Liver (tissue), 9 donors: Measurements from ENCODE around the gene CCDC33. TPM values are rescaled to one million over a fixed set of nuclear protein-coding genes. Genes with fewer than 3 reads are reported as not detected.

ENCODE experiments used
- DNase-seq: peaks from one replicate; pipeline ENCODE4 v3.0.0-alpha.2; 2017; ENCODE audit warnings: low spot score
- H3K27ac ChIP-seq, 2 donors: one replicate each; pipeline ENCODE4 v1.7.0; 2013; ENCODE audit warnings: inconsistent platforms in 2 of 2, low read length in 2 of 2, control low read depth in 1 of 2, low read depth in 1 of 2, mild to moderate bottlenecking in 1 of 2
- H3K27me3 ChIP-seq, 4 donors: one replicate each; pipeline versions ENCODE4 v1.6.1 to v1.7.0; 2013; ENCODE audit warnings: low read length in 3 of 4, inconsistent platforms in 1 of 4, mild to moderate bottlenecking in 1 of 4, moderate library complexity in 1 of 4; ENCODE audit not compliant: control insufficient read depth in 4 of 4, insufficient read depth in 4 of 4
- H3K36me3 ChIP-seq, 4 donors: one replicate each; pipeline versions ENCODE4 v1.6.1 to v1.7.0; 2013; ENCODE audit warnings: low read length in 3 of 4, mild to moderate bottlenecking in 3 of 4, low read depth in 1 of 4, moderate library complexity in 1 of 4; ENCODE audit not compliant: control insufficient read depth in 4 of 4, insufficient read depth in 3 of 4
- H3K4me1 ChIP-seq, 4 donors: one replicate each; pipeline versions ENCODE4 v1.6.1 to v1.7.0; 2013; ENCODE audit warnings: low read length in 3 of 4, mild to moderate bottlenecking in 3 of 4, moderate library complexity in 1 of 4; ENCODE audit not compliant: control insufficient read depth in 4 of 4, insufficient read depth in 4 of 4
- H3K4me3 ChIP-seq, 3 donors: one replicate each; pipeline versions ENCODE4 v1.6.1 to v1.7.0; 2013; ENCODE audit warnings: low read length in 3 of 3, control low read depth in 1 of 3, low read depth in 1 of 3, mild to moderate bottlenecking in 1 of 3
- H3K9ac ChIP-seq, 2 donors: one replicate each; pipeline ENCODE4 v1.7.0; 2013; ENCODE audit warnings: low read length in 2 of 2, mild to moderate bottlenecking in 2 of 2, moderate library complexity in 2 of 2, control low read depth in 1 of 2, low read depth in 1 of 2
- H3K9me3 ChIP-seq, 4 donors: one replicate each; pipeline versions ENCODE4 v1.6.1 to v1.7.0; 2013; ENCODE audit warnings: low read length in 3 of 4; ENCODE audit not compliant: control insufficient read depth in 4 of 4
- EGR1 ChIP-seq, 2 donors: IDR thresholded peaks; 2 replicates each; pipeline ENCODE4 v1.6.1; 2016 to 2018; ENCODE audit warnings: antibody characterized with exemption in 2 of 2, low read depth in 2 of 2
- FOXA1 ChIP-seq: IDR thresholded peaks from 2 replicates; pipeline ENCODE4 v1.6.1; 2016; ENCODE audit warnings: antibody characterized with exemption
- FOXA2 ChIP-seq: IDR thresholded peaks from 2 replicates; pipeline ENCODE4 v1.6.1; 2016; ENCODE audit warnings: antibody characterized with exemption
- GABPA ChIP-seq, 2 donors: IDR thresholded peaks in 1 of 2; conservative IDR thresholded peaks in 1 of 2; 2 replicates each; pipeline ENCODE4 v1.6.1; 2016; ENCODE audit warnings: antibody characterized with exemption in 2 of 2, mild to moderate bottlenecking in 1 of 2, moderate library complexity in 1 of 2
- HNF4G ChIP-seq: IDR thresholded peaks from 2 replicates; pipeline ENCODE4 v1.6.1; 2016; ENCODE audit warnings: antibody characterized with exemption
- NR2F2 ChIP-seq: IDR thresholded peaks from 2 replicates; pipeline ENCODE4 v1.6.1; 2016; ENCODE audit warnings: antibody characterized with exemption
- RAD21 ChIP-seq, 2 donors: IDR thresholded peaks; 2 replicates each; pipeline ENCODE4 v1.6.1; 2016; ENCODE audit warnings: antibody characterized with exemption in 2 of 2, mild to moderate bottlenecking in 2 of 2
- RXRA ChIP-seq, 2 donors: IDR thresholded peaks; 2 replicates each; pipeline ENCODE4 v1.6.1; 2017 to 2018; ENCODE audit warnings: antibody characterized with exemption in 2 of 2, mild to moderate bottlenecking in 1 of 2
- SP1 ChIP-seq: IDR thresholded peaks from 2 replicates; pipeline ENCODE4 v1.6.1; 2018; ENCODE audit warnings: antibody characterized with exemption, mild to moderate bottlenecking
- TAF1 ChIP-seq: conservative IDR thresholded peaks from 2 replicates; pipeline ENCODE4 v1.6.1; 2016; ENCODE audit warnings: antibody characterized with exemption, mild to moderate bottlenecking
- YY1 ChIP-seq: IDR thresholded peaks from 2 replicates; pipeline ENCODE4 v1.6.1; 2016; ENCODE audit warnings: antibody characterized with exemption, mild to moderate bottlenecking
- WGBS: extraction: QIAGEN DNeasy Blood & Tissue Kit; methylation state at CpG from one replicate; pipeline ENCODE4 v1.1.7; 2013; 5-methylcytosine and 5-hydroxymethylcytosine counted together
- polyA plus RNA-seq, 2 donors: library from polyadenylated mRNA; stranded (reverse) in 1 of 2; unstranded in 1 of 2; fragments of 200-250 nt in 1 of 2; fragments of >200 nt in 1 of 2; fragmentation: Nextera tagmentation in 1 of 2; extraction: Ambion mirVana in 1 of 2; gene quantifications; one replicate each; pipeline versions ENCODE4 v1.2.1 to v1.2.3, GENCODE V29; 2013 to 2015
- total RNA-seq, 2 donors: library from RNA; depleted of rRNA; stranded (reverse); fragments of >200 nt; gene quantifications; one replicate each; pipeline ENCODE4 v1.2.3, GENCODE V29; 2014
- TF ChIP-seq, protein P1 (sequence below): IDR thresholded peaks from 2 replicates; pipeline ENCODE4 v1.6.1; 2016; ENCODE audit warnings: antibody characterized with exemption
- TF ChIP-seq, protein P2 (sequence below): IDR thresholded peaks from 2 replicates; pipeline ENCODE4 v1.6.1; 2016; ENCODE audit warnings: antibody characterized with exemption
- TF ChIP-seq, protein P3 (sequence below): IDR thresholded peaks from 2 replicates; pipeline ENCODE4 v1.6.1; 2016; ENCODE audit warnings: antibody characterized with exemption
- TF ChIP-seq, protein P4 (sequence below): fragments of 150-350 bp; IDR thresholded peaks from 2 replicates; pipeline ENCODE4 v1.5.1; 2017; ENCODE audit warnings: improper control_type of control experiment, low read depth, low read length; ENCODE audit not compliant: missing input control
- TF ChIP-seq, protein P5 (sequence below): IDR thresholded peaks from 2 replicates; pipeline ENCODE4 v1.6.1; 2016; ENCODE audit warnings: antibody characterized with exemption, mild to moderate bottlenecking
- donor health status: healthy.
- donor health status: healthy.
- donor health status: healthy.
- donor health status: healthy.
- donor health status: healthy.

The CCDC33 gene
- total and polyA plus RNA-seq, 4 donors: not detected

DNA sequence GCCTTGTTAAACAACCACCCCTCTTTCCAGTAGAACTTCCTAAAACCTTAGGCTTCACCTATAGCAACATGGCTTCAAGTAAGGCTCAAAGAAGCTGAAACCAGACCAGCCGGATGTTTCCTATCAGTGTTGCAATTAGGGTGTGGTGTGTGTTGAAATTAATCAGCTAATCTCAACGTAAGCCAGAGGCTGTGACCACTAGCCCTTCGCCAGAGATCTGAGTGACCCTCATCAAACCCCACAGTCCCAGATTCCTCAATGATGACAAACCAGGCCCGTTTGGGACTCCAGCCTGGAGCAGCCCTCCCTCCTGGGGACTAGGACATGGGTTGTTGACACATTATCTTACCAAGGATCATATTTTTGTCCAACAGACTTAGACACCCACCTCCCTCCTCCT, 104.0 kb downstream of the CCDC33 start:
- Histone ChIP-seq H3K36me3 (no peaks in the 10 kb centered on the region), H3K27me3 (no peaks in the 10 kb centered on the region), H3K9me3 (no peaks in the 10 kb centered on the region), H3K4me3 (no peak overlapping the region), H3K4me1 (no peaks in the 10 kb centered on the region), H3K9ac (no peak overlapping the region), H3K27ac (no peak overlapping the region)
- 64% methylated on average over 4 of the region's 4 CpGs for WGBS
- TF ChIP-seq FOXA2: no peak
- TF ChIP-seq, protein P1, sequence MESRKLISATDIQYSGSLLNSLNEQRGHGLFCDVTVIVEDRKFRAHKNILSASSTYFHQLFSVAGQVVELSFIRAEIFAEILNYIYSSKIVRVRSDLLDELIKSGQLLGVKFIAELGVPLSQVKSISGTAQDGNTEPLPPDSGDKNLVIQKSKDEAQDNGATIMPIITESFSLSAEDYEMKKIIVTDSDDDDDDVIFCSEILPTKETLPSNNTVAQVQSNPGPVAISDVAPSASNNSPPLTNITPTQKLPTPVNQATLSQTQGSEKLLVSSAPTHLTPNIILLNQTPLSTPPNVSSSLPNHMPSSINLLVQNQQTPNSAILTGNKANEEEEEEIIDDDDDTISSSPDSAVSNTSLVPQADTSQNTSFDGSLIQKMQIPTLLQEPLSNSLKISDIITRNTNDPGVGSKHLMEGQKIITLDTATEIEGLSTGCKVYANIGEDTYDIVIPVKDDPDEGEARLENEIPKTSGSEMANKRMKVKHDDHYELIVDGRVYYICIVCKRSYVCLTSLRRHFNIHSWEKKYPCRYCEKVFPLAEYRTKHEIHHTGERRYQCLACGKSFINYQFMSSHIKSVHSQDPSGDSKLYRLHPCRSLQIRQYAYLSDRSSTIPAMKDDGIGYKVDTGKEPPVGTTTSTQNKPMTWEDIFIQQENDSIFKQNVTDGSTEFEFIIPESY: no peak
- TF ChIP-seq, protein P2, sequence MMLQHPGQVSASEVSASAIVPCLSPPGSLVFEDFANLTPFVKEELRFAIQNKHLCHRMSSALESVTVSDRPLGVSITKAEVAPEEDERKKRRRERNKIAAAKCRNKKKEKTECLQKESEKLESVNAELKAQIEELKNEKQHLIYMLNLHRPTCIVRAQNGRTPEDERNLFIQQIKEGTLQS: no peak
- TF ChIP-seq, protein P3, sequence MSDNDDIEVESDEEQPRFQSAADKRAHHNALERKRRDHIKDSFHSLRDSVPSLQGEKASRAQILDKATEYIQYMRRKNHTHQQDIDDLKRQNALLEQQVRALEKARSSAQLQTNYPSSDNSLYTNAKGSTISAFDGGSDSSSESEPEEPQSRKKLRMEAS: no peak
- TF ChIP-seq NR2F2: no peak
- no peak for DNase-seq

DNA sequence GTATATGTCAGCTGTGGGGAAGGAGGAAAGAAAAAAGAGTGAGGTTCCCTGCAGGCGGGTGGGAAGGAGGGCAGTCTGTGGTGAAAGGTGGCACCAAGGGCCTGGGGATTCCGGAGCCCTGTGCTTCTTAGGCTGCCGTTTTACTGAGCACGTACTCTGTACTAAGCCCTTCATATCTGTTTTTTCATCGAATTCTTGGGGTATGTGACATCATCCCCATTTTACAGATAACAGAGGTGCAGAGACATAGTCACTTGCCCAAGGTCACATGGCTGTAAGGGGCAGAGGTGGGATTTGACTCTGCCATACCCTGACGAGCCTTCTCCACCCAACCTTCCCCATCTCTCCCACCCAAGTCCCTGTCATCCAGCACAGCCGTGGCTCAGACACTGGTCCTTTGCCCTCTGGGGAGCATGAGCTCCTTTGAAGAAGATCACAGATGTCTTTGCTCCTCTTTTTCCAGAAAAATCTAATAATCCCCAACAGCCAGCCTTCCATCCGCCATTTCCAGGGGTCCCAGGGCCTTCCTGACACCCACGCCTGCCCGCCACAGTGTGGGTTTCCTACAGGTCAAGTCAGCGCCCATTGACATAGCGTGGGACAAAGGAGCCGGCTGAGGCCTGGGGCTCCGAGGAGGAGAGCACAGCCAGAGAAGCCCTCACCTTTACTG, 107.1 kb downstream of the CCDC33 start:
- Histone ChIP-seq H3K27ac (no peak overlapping the region), H3K9me3 (no peaks in the 10 kb centered on the region), H3K4me3 (no peak overlapping the region), H3K4me1 (no peaks in the 10 kb centered on the region), H3K27me3 (no peaks in the 10 kb centered on the region), H3K9ac (no peak overlapping the region), H3K36me3 (no peaks in the 10 kb centered on the region)
- no peak for DNase-seq
- 94% methylated on average over 14 of the region's 14 CpGs for WGBS
- TF ChIP-seq, protein P1: no peak
- no peak for TF ChIP-seq HNF4G

DNA sequence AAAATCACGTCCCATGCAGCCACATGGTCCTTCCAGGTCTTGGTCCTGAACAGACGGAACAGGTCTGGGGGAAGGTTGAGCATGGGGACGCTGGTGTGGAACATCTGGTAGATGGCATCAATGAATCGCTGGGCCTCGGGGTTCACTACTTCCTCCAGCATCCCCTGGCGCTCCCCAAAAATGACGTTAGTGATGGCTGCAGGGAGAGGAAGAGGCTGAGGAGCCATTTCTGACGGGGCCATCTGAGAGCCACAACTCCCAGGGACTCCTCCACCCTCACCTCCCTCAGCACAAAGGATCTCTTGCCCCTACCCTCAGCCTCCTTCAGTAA, 107.6 kb downstream of the CCDC33 start:
- Histone ChIP-seq H3K4me3 (no peak overlapping the region), H3K9ac (no peak overlapping the region), H3K27me3 (no peaks in the 10 kb centered on the region), H3K9me3 (no peaks in the 10 kb centered on the region), H3K36me3 (no peaks in the 10 kb centered on the region), H3K4me1 (no peaks in the 10 kb centered on the region), H3K27ac (no peak overlapping the region)
- 93% methylated on average over 8 of the region's 8 CpGs for WGBS
- no peak for DNase-seq
- TF ChIP-seq FOXA2: no peak
- no peak for TF ChIP-seq FOXA1
- TF ChIP-seq NR2F2: no peak
- TF ChIP-seq, protein P4, sequence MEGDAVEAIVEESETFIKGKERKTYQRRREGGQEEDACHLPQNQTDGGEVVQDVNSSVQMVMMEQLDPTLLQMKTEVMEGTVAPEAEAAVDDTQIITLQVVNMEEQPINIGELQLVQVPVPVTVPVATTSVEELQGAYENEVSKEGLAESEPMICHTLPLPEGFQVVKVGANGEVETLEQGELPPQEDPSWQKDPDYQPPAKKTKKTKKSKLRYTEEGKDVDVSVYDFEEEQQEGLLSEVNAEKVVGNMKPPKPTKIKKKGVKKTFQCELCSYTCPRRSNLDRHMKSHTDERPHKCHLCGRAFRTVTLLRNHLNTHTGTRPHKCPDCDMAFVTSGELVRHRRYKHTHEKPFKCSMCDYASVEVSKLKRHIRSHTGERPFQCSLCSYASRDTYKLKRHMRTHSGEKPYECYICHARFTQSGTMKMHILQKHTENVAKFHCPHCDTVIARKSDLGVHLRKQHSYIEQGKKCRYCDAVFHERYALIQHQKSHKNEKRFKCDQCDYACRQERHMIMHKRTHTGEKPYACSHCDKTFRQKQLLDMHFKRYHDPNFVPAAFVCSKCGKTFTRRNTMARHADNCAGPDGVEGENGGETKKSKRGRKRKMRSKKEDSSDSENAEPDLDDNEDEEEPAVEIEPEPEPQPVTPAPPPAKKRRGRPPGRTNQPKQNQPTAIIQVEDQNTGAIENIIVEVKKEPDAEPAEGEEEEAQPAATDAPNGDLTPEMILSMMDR: no peak
- TF ChIP-seq, protein P1: no peak
- TF ChIP-seq TAF1: no peak
- no peak for TF ChIP-seq RAD21 (IDR thresholded peaks at IDR 0.05)
- no peak for TF ChIP-seq GABPA (IDR thresholded peaks at IDR 0.05 in 1 of 2, conservative IDR thresholded peaks at IDR 0.05 in 1 of 2)
- no peak for TF ChIP-seq SP1
- TF ChIP-seq RXRA (IDR thresholded peaks at IDR 0.05): no peak
- TF ChIP-seq EGR1 (IDR thresholded peaks at IDR 0.05; ENCODE audit: low read depth in 2 of 2): no peak
- TF ChIP-seq, protein P5, sequence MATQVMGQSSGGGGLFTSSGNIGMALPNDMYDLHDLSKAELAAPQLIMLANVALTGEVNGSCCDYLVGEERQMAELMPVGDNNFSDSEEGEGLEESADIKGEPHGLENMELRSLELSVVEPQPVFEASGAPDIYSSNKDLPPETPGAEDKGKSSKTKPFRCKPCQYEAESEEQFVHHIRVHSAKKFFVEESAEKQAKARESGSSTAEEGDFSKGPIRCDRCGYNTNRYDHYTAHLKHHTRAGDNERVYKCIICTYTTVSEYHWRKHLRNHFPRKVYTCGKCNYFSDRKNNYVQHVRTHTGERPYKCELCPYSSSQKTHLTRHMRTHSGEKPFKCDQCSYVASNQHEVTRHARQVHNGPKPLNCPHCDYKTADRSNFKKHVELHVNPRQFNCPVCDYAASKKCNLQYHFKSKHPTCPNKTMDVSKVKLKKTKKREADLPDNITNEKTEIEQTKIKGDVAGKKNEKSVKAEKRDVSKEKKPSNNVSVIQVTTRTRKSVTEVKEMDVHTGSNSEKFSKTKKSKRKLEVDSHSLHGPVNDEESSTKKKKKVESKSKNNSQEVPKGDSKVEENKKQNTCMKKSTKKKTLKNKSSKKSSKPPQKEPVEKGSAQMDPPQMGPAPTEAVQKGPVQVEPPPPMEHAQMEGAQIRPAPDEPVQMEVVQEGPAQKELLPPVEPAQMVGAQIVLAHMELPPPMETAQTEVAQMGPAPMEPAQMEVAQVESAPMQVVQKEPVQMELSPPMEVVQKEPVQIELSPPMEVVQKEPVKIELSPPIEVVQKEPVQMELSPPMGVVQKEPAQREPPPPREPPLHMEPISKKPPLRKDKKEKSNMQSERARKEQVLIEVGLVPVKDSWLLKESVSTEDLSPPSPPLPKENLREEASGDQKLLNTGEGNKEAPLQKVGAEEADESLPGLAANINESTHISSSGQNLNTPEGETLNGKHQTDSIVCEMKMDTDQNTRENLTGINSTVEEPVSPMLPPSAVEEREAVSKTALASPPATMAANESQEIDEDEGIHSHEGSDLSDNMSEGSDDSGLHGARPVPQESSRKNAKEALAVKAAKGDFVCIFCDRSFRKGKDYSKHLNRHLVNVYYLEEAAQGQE: no peak
- TF ChIP-seq YY1: no peak
